Suprapubic skin (tissue), 4 donors: ENCODE results near the gene SEMA3F. TPM values are rescaled to one million over a fixed set of nuclear protein-coding genes. Genes with fewer than 3 reads are reported as not detected.

ENCODE experiments used
- DNase-seq, 2 donors: peaks; one replicate each; pipeline ENCODE4 v3.0.0-alpha.2; 2019; ENCODE audit warnings: low spot score in 2 of 2
- H3K27ac ChIP-seq: fragments of 200-600 bp; sonication (generic); one replicate; pipeline ENCODE4 v1.5.1; 2019
- H3K27me3 ChIP-seq: fragments of 200-600 bp; sonication (generic); one replicate; pipeline ENCODE4 v1.5.1; 2019
- H3K36me3 ChIP-seq: fragments of 200-600 bp; sonication (generic); one replicate; pipeline ENCODE4 v1.5.1; 2019
- H3K4me1 ChIP-seq: fragments of 200-600 bp; sonication (generic); one replicate; pipeline ENCODE4 v1.5.1; 2019
- H3K4me3 ChIP-seq: fragments of 200-600 bp; sonication (generic); one replicate; pipeline ENCODE4 v1.5.1; 2019; ENCODE audit warnings: mild to moderate bottlenecking
- H3K9me3 ChIP-seq: fragments of 200-600 bp; sonication (generic); one replicate; pipeline ENCODE4 v1.5.1; 2019
- EP300 ChIP-seq: sonication (generic); formaldehyde crosslinking; IDR thresholded peaks from one replicate; pipeline ENCODE4 v1.6.1; 2017; ENCODE audit warnings: antibody characterized with exemption
- POLR2A ChIP-seq, 2 donors: fragments of 450-650 bp; IDR thresholded peaks; one replicate each; pipeline ENCODE4 v1.6.1; 2017; ENCODE audit warnings: antibody characterized with exemption in 2 of 2, mild to moderate bottlenecking in 2 of 2, moderate library complexity in 2 of 2
- POLR2AphosphoS5 ChIP-seq, 3 donors: sonication (generic); formaldehyde crosslinking; IDR thresholded peaks; one replicate each; pipeline ENCODE4 v1.6.1; 2017; ENCODE audit warnings: antibody characterized with exemption in 3 of 3
- whole genome bisulfite sequencing: methylation state at CpG from one replicate; pipeline ENCODE4 v1.1.5; 2018; 5-methylcytosine and 5-hydroxymethylcytosine counted together
- total RNA-seq, 4 donors: library from RNA; depleted of rRNA; stranded (reverse); fragments of >200 nt; gene quantifications; one replicate each; pipeline ENCODE4 v1.1.0, GENCODE V29; 2016
- TF ChIP-seq, protein P1 (sequence below), 2 donors: fragments of 200-600 bp in 1 of 2; fragments of 450-650 bp in 1 of 2; sonication (generic) in 1 of 2; IDR thresholded peaks; one replicate each; pipeline ENCODE4 v1.5.1; 2016 to 2019; ENCODE audit warnings: antibody characterized with exemption in 2 of 2, mild to moderate bottlenecking in 1 of 2, moderate library complexity in 1 of 2

Gene SEMA3F
- total RNA-seq, 4 donors from 2014 or later: 123 to 188 (median 130) TPM

DNA sequence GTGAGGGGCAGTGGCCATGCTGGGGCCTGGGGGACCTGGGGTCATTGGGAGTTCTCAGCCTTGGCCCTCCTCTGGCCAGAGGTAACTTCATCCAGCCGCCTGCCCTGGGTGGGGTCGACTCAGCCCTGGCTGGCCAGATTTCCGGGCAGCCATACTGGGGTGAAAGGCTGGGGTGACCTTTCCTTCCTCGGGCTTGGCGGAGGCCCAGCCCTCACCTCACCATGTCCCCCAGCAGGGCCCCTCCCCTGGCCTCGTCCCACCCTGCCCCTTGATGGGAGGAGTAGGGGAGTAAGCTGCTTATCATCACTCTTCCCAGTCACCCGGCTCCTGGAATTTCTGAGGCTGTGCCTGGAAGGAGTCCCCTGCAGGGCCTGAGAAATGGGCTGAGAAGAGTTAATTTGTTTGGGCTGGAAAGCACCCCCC lies 5.4 kb downstream of the SEMA3F start:
- H3K4me1 ChIP-seq: peaks cover 96% of the 10 kb centered on the region
- no peaks in the 10 kb centered on the region for H3K9me3 ChIP-seq
- no peak for DNase-seq
- no peak for TF ChIP-seq EP300
- TF ChIP-seq, protein P1, sequence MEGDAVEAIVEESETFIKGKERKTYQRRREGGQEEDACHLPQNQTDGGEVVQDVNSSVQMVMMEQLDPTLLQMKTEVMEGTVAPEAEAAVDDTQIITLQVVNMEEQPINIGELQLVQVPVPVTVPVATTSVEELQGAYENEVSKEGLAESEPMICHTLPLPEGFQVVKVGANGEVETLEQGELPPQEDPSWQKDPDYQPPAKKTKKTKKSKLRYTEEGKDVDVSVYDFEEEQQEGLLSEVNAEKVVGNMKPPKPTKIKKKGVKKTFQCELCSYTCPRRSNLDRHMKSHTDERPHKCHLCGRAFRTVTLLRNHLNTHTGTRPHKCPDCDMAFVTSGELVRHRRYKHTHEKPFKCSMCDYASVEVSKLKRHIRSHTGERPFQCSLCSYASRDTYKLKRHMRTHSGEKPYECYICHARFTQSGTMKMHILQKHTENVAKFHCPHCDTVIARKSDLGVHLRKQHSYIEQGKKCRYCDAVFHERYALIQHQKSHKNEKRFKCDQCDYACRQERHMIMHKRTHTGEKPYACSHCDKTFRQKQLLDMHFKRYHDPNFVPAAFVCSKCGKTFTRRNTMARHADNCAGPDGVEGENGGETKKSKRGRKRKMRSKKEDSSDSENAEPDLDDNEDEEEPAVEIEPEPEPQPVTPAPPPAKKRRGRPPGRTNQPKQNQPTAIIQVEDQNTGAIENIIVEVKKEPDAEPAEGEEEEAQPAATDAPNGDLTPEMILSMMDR (IDR thresholded peaks at IDR 0.05): no peak
- TF ChIP-seq POLR2A (IDR thresholded peaks at IDR 0.05): no peak
- no peak for TF ChIP-seq POLR2AphosphoS5 (IDR thresholded peaks at IDR 0.05)
- peaks cover 5% of the 10 kb centered on the region for H3K27me3 ChIP-seq
- H3K27ac ChIP-seq: peak overlapping the region; percentile 74
- H3K4me3 ChIP-seq: no peak overlapping the region
- no CpG with 5 or more reads among the region's 7 CpGs for WGBS
- H3K36me3 ChIP-seq: no peaks in the 10 kb centered on the region

DNA sequence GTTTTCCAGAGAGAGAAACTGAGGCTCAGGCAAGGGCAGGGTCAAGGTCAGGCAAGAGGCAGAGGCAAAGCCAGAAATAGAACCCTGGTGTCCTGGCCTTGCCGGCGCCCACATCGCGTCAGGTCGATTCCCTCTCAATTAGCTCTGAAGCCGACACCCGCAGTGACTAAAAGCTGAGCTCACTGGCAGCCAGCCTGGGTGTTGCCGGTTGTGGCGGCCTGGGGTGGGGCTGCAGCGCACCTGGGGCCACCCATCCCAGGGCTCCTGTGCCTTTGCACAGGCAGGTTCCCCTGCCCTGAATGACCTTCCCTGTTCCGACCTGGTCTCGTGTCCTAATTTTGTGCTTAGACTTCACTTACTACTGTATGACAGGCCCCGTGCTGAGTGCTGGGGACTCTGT lies 6.2 kb downstream of the SEMA3F start:
- H3K27me3 ChIP-seq: no peaks in the 10 kb centered on the region
- WGBS: 80% methylated on average over 1 of the region's 13 CpGs
- H3K36me3 ChIP-seq: no peaks in the 10 kb centered on the region
- no peaks in the 10 kb centered on the region for H3K9me3 ChIP-seq
- H3K4me1 ChIP-seq: peaks cover 98% of the 10 kb centered on the region
- TF ChIP-seq POLR2A (IDR thresholded peaks at IDR 0.05) (no peak), POLR2AphosphoS5 (IDR thresholded peaks at IDR 0.05) (no peak), EP300 (no peak)
- TF ChIP-seq, protein P1 (IDR thresholded peaks at IDR 0.05): no peak
- H3K27ac ChIP-seq: peak overlapping the region; percentile 74
- no peak for DNase-seq
- no peak overlapping the region for H3K4me3 ChIP-seq

DNA sequence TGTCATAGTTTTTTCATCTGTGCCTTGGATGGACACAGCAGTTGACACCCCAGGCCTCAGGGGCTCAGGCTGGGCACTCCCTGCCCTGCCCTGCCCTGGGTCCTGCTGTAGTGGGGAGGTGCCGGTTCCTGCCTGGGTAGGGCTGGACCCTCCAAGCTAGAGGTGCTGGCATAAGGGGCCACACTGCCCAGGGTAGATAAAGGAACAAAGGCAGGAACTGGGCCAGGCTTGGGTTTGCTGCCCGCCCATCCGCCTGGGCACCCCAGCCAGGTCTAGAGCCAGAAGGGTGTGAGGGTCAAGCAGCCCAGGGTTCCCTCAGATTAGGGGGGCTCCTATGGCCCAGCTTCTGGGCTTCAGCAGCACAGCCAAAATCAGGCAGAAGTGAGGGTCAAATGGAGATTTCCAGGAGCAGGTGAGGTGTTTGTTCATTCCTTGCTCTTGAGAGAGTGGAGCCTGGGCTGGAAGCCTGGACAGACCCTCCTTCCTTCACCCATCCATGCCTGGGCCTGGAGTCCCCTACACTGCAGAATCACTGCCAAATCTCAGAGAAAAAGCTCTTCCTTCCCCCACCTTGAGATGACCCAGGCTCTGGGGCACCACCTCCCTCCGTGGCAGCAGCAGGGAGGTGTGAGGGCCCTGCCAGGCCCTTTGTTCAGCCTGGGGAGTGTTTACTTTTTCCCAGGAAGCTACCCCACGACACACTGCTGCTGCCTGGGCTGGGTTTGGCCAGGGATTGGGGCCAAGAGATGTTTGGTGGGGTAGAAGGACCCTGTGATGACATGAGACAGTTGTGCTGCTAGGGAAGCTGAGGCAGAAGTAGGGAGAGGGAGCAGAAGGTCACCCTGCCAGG lies 7.1 kb downstream of the SEMA3F start:
- TF ChIP-seq POLR2AphosphoS5 (IDR thresholded peaks at IDR 0.05): no peak
- no peak for TF ChIP-seq EP300
- WGBS: 43% methylated on average over 3 of the region's 5 CpGs
- H3K36me3 ChIP-seq: no peaks in the 10 kb centered on the region

DNA sequence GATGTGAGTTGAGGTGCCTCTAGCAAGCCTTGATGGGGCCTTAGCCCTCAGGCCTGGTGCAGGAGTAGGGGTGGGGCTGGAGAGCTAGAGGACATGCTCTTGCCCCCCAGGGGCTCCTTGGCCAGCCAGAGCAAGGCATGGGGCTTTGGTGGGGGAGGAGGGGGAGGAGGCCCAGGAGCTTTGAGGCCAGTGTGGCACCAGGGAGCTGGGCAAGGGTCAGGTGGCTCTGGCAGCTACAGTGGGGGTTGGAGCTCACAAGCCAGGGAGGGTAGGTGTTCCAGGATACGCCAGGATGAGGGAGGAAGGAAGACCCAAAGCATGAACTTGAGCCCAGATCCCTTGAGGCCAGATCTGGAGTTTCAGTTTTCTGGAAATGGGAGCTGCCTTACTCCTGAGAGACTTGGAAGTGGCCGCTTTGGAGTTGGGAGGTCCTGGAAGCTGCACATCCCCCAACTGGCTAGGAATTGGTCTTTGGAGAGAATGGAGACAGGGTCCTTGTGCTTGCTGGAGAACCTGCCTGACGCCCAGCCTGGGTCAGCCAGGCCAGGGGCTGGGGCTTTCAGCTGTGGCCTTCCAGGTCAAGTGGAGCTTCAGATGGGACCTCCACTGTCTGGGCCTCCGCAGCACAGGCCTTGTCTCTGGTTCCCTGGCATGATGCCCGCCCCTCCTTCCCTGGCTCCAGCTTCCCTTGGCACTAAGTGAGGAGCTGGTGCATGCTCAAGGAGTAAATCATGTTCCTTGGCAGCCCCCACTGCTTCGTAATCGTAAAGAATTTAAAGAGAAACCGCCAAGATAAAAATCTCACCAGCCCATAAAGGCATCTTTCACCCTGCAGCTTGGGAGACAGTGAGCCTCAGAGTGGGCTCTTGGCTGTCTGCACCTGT lies 8.7 kb downstream of the SEMA3F start:
- Histone ChIP-seq H3K9me3 (no peaks in the 10 kb centered on the region), H3K4me1 (peaks cover 100% of the 10 kb centered on the region), H3K36me3 (no peaks in the 10 kb centered on the region), H3K27ac (peak overlapping the region; percentile 69), H3K27me3 (no peaks in the 10 kb centered on the region), H3K4me3 (no peak overlapping the region)
- DNase-seq: peak; percentile 90 to 91
- 33% methylated on average over 4 of the region's 8 CpGs for WGBS
- TF ChIP-seq, protein P1 (IDR thresholded peaks at IDR 0.05): no peak
- TF ChIP-seq EP300: no peak
- no peak for TF ChIP-seq POLR2A (IDR thresholded peaks at IDR 0.05)
- TF ChIP-seq POLR2AphosphoS5 (IDR thresholded peaks at IDR 0.05): no peak

More for the DNA sequence above, 7.1 kb downstream of the SEMA3F start:
- Histone ChIP-seq H3K9me3 (no peaks in the 10 kb centered on the region), H3K27ac (peak overlapping the region; percentile 74), H3K4me3 (no peak overlapping the region), H3K27me3 (no peaks in the 10 kb centered on the region), H3K4me1 (peaks cover 100% of the 10 kb centered on the region)
- DNase-seq: no peak

DNA sequence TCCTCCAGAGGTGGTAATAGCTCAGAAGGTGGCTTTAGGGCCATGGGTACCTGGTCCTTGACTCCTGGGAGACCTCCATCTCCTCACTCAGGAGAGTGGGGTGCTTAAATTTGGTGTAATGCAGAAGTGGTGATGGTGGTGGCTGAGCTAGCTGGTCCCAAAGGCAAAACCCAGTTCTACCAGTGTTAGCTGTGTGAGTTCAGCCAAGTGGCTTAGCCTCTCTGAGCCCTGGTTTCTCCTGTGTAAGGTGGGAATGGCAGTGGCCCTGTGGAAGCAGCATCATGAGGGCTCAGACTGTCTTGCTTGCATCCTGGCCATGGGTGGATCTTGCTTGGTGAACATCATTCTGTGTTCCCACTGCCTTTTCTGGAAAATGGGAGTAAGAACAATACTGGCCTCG lies 9.4 kb downstream of the SEMA3F start:
- TF ChIP-seq, protein P1 (IDR thresholded peaks at IDR 0.05): no peak
- TF ChIP-seq EP300 (no peak), POLR2A (IDR thresholded peaks at IDR 0.05) (no peak), POLR2AphosphoS5 (IDR thresholded peaks at IDR 0.05) (no peak)
- peak overlapping the region; percentile 69 for H3K27ac ChIP-seq
- 40% methylated on average over 1 of the region's 1 CpG for WGBS
- H3K27me3 ChIP-seq: no peaks in the 10 kb centered on the region
- H3K9me3 ChIP-seq: no peaks in the 10 kb centered on the region
- no peaks in the 10 kb centered on the region for H3K36me3 ChIP-seq
- DNase-seq: no peak
- H3K4me1 ChIP-seq: peaks cover 100% of the 10 kb centered on the region
- H3K4me3 ChIP-seq: no peak overlapping the region
